LNCaP clone FGC (cell line): ENCODE results near the gene RBAK.

Experiments used
- DNase-seq: peaks from one replicate; pipeline ENCODE4 v3.0.0-alpha.2; 2011; ENCODE audit warnings: low read depth
- H3K4me3 ChIP-seq: 2 replicates; pipeline ENCODE4 v1.5.1; 2011; ENCODE audit warnings: mild to moderate bottlenecking, low read depth, low read length, control low read depth
- TF ChIP-seq, protein P1 (sequence below): IDR thresholded peaks from 2 replicates; pipeline ENCODE4 v1.5.1; 2012; ENCODE audit warnings: mild to moderate bottlenecking; ENCODE audit not compliant: control insufficient read depth, insufficient read depth; ENCODE audit errors: extremely low read depth

RBAK gene

DNA sequence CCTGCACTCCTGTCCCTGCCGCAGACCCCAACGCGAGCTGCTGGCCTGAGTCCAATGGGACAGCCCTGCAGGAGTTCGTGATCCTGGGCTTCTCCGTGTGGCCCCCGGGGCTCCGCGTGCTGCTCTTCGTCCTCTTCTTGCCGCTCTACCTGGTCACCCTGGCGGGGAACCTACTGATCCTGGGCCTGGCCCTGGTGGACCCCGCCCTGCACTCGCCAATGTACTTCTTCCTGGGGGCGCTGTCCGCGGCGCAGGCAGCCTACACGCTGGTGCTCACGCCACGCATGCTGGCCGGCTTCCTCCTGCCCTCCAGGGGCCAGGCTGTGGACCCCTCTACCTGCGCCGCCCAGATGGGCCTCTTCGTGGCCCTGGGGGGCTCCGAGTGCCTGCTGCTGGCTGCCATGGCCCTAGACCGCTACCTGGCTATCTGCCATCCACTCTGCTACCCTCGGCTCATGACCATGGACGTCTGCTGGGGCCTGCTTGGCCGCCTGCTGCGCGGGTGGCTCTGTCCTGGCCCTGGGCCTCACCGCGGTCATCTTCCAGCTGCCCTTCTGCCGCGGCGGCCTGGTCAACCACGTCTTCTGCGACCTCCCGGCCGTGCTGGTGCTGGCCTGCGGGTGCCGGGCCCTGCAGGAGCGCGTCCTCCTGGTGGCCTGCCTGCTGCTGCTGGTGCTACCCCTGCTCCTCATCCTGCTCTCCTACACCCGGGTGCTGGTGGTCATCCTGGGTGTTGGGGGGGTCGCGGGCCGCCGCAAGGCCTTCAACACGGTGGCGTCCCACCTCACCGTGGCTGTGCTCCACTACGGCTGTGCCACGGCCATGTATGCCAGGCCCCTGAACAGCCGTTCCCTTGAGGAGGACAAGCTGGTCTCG is 71.7 kb downstream of the RBAK start:
- TF ChIP-seq, protein P1, sequence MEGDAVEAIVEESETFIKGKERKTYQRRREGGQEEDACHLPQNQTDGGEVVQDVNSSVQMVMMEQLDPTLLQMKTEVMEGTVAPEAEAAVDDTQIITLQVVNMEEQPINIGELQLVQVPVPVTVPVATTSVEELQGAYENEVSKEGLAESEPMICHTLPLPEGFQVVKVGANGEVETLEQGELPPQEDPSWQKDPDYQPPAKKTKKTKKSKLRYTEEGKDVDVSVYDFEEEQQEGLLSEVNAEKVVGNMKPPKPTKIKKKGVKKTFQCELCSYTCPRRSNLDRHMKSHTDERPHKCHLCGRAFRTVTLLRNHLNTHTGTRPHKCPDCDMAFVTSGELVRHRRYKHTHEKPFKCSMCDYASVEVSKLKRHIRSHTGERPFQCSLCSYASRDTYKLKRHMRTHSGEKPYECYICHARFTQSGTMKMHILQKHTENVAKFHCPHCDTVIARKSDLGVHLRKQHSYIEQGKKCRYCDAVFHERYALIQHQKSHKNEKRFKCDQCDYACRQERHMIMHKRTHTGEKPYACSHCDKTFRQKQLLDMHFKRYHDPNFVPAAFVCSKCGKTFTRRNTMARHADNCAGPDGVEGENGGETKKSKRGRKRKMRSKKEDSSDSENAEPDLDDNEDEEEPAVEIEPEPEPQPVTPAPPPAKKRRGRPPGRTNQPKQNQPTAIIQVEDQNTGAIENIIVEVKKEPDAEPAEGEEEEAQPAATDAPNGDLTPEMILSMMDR: no peak
- no peak overlapping the region for H3K4me3 ChIP-seq
- DNase-seq: no peak
